Endothelial cell (in vitro differentiated cells): ENCODE results near the gene IQSEC1. TPM values are rescaled to one million over a fixed set of nuclear protein-coding genes. Genes with fewer than 3 reads are reported as not detected.
A peak's percentile ranks its signal among the peaks of the same experiment; 100 is the strongest.

Experiments used
- DNase-seq: peaks from one replicate; pipeline ENCODE4 v3.0.0; 2021; ENCODE audit warnings: low spot score
- H3K27ac Mint-ChIP-seq: one replicate; pipeline ENCODE4 v1.8.0; 2021; ENCODE audit warnings: mixed read lengths, inconsistent platforms; ENCODE audit not compliant: unreplicated experiment
- H3K27me3 Mint-ChIP-seq: one replicate; pipeline ENCODE4 v1.8.0; 2021; ENCODE audit warnings: mild to moderate bottlenecking, moderate library complexity, mixed read lengths, inconsistent platforms; ENCODE audit not compliant: unreplicated experiment
- H3K36me3 Mint-ChIP-seq: one replicate; pipeline ENCODE4 v1.8.0; 2021; ENCODE audit warnings: mild to moderate bottlenecking, low read depth, mixed read lengths, inconsistent platforms; ENCODE audit not compliant: unreplicated experiment
- H3K4me1 Mint-ChIP-seq: one replicate; pipeline ENCODE4 v1.8.0; 2021; ENCODE audit warnings: mild to moderate bottlenecking, mixed read lengths, inconsistent platforms; ENCODE audit not compliant: unreplicated experiment
- H3K4me3 Mint-ChIP-seq: one replicate; pipeline ENCODE4 v1.8.0; 2021; ENCODE audit warnings: mild to moderate bottlenecking, mixed read lengths, inconsistent platforms; ENCODE audit not compliant: unreplicated experiment
- H3K9me3 Mint-ChIP-seq: one replicate; pipeline ENCODE4 v1.8.0; 2021; ENCODE audit warnings: mixed read lengths, inconsistent platforms; ENCODE audit not compliant: unreplicated experiment
- total RNA-seq: library from RNA; stranded (reverse); fragmentation: NEBNext Ultra II Directional; extraction: Animal tissue kit (Norgen Biotek cat#: 25700); gene quantifications from one replicate; pipeline ENCODE4 v1.2.1, GENCODE V29; 2021; ENCODE audit not compliant: unreplicated experiment
- TF ChIP-seq, protein P1 (sequence below): fragments of 200-600 bp; sonication (generic); IDR thresholded peaks from one replicate; pipeline ENCODE4 v1.5.0; 2021; ENCODE audit warnings: antibody characterized with exemption; ENCODE audit not compliant: unreplicated experiment

Gene IQSEC1
- total RNA-seq, 1 donor from 2014 or later, result 75.3 TPM

DNA sequence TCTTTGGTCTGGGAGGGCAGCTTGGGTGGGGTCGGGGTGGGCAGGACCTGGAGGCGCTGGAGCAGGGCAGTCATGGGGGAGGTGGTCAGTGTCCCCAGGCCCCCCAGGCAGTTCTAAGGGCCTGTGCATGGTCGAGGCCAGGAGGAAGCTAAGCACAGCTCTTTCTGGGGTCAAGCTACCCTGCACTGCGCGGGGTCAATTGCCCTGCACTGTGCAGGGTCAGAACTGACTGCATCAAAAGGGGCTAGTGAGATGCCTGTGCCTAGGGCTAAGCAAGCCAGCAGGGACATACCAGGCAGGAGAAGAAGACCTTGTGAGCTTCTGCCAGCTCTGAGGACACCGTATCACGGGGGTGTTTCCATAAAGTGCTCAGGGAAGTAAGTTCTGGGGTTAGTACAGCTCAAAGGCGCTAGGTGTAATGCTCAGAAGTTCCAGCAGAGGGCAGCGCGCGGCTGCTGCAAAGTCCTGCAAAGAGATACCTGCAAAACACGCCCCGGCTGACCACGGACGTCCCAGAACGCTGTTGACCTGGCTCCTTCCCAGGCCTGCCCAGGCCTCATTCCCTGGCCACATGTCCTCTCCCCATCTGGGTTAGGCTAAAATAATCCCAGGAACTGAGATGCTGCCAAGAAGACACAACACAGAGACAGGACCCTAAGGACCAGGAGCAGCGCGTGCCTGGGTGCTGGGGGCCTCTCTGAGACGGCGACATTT, 18.8 kb upstream of the IQSEC1 start:
- peaks cover 18% of the 10 kb centered on the region for H3K27me3 Mint-ChIP-seq
- H3K36me3 Mint-ChIP-seq, result peaks cover 6% of the 10 kb centered on the region
- no peak overlapping the region for H3K4me3 Mint-ChIP-seq
- H3K9me3 Mint-ChIP-seq, result no peaks in the 10 kb centered on the region
- peak; percentile 85 for DNase-seq
- H3K4me1 Mint-ChIP-seq, result peaks cover 21% of the 10 kb centered on the region
- no peak overlapping the region for H3K27ac Mint-ChIP-seq
- TF ChIP-seq, protein P1, sequence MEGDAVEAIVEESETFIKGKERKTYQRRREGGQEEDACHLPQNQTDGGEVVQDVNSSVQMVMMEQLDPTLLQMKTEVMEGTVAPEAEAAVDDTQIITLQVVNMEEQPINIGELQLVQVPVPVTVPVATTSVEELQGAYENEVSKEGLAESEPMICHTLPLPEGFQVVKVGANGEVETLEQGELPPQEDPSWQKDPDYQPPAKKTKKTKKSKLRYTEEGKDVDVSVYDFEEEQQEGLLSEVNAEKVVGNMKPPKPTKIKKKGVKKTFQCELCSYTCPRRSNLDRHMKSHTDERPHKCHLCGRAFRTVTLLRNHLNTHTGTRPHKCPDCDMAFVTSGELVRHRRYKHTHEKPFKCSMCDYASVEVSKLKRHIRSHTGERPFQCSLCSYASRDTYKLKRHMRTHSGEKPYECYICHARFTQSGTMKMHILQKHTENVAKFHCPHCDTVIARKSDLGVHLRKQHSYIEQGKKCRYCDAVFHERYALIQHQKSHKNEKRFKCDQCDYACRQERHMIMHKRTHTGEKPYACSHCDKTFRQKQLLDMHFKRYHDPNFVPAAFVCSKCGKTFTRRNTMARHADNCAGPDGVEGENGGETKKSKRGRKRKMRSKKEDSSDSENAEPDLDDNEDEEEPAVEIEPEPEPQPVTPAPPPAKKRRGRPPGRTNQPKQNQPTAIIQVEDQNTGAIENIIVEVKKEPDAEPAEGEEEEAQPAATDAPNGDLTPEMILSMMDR, result peak; percentile 97

GRCh38 chr3:13088028-13089006, 15.1 kb upstream of the IQSEC1 start:
- no peak overlapping the region for H3K4me3 Mint-ChIP-seq
- H3K36me3 Mint-ChIP-seq, result peaks cover 7% of the 10 kb centered on the region
- DNase-seq, result no peak
- H3K4me1 Mint-ChIP-seq, result peaks cover 17% of the 10 kb centered on the region
- H3K9me3 Mint-ChIP-seq, result no peaks in the 10 kb centered on the region
- TF ChIP-seq, protein P1, result no peak
- peaks cover 22% of the 10 kb centered on the region for H3K27me3 Mint-ChIP-seq
- H3K27ac Mint-ChIP-seq, result no peak overlapping the region

GRCh38 chr3:13087320-13087990, 14.2 kb upstream of the IQSEC1 start:
- Mint-ChIP-seq H3K4me1 (peaks cover 12% of the 10 kb centered on the region), H3K36me3 (peaks cover 11% of the 10 kb centered on the region), H3K27ac (no peak overlapping the region), H3K4me3 (no peak overlapping the region), H3K27me3 (peaks cover 27% of the 10 kb centered on the region), H3K9me3 (no peaks in the 10 kb centered on the region)
- TF ChIP-seq, protein P1, result no peak
- DNase-seq, result no peak

DNA sequence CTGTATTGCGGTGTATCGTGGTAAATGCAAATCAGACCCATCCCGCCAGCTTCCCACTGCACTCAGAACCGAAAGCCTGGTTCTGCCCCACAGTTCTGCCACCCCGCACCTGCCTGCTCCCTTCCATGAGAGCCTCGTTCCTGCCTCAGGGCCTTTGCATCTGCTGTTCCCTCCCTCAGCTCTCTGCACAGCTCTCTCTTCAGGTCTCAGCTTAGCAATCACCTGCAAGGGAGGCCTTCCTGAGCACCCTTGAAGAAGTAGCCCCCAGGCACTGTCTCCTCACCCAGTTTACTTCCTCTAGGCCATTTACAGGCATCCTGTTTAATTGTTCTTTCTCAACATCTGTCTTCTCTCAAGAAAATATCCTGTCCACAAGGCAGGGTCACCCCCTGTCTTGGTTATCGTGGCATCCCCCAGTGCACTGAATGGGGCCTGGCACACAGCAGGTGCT, 13.3 kb upstream of the IQSEC1 start:
- TF ChIP-seq, protein P1, result no peak
- Mint-ChIP-seq H3K36me3 (peaks cover 11% of the 10 kb centered on the region), H3K4me1 (peaks cover 8% of the 10 kb centered on the region), H3K4me3 (peak overlapping the region; percentile 76), H3K27ac (peak overlapping the region; percentile 76), H3K27me3 (peaks cover 23% of the 10 kb centered on the region), H3K9me3 (no peaks in the 10 kb centered on the region)
- DNase-seq, result no peak
